Brain pericyte (primary cell): ENCODE results near the gene ARMH2.

ENCODE experiments used
- DNase-seq: peaks from one replicate; pipeline ENCODE4 v3.0.0-alpha.2; 2012; ENCODE audit warnings: low read depth, low spot score

The ARMH2 gene

DNA sequence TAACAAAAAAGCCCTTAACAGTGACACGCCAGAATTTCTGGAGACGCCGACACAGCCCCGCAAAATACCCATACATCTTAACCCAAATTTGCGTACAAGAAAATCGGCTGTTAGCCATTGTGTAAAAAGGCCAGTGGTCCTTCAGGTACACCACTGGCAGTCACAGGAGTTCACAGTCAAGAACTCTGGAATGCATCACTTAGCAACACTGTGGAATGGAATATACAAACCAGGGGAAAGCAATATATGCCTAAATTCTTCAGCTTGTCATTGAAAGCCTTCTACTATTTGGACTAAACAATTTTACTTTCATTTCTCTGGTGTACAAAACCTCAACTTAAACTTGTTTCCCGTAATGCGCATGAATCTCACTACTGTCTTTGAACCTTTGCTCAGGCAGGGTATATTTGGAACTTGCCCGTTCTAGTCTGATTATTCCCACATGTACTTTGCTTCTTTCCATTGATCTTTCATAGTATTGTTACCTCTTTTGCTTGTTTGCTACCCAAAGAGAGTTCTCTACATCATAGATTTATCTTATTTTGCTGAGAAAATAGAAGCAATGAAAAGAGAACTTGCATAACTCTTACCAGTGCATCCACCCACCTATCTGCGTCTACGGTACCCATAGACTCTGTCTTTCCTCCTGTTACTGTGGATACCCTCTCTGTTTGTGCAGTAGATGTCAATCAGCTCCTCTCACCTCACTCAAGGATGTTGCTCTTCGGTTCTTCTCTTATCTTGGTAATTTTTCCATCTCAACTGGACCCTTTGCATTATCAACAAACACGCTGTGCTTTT is at the start of gene ARMH2:
TSS of gene ARMH2 (minus strand) at position 178 of the 801 bp plus-strand sequence. CDS start at position 118, 60 bp downstream.
- DNase-seq = no peak

DNA sequence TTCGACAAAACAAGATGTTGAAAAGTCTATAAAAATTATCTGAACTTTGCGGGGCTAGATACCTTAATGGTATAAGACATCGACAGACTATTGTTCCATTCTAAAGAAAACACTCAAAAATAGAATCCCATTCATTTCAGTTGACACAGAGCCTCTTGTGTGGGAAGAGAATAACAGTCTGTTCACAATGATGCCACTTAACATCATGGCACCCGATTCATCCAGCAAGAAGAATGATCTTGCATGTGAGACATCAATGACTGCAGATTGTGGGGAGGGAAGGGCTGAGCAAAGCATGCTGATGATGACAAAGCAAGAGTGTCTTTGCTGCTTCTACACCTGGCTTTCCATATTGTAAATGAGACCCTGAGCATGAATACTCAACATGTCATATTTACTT is 49.7 kb upstream of the ARMH2 start:
- DNase-seq = no peak

DNA sequence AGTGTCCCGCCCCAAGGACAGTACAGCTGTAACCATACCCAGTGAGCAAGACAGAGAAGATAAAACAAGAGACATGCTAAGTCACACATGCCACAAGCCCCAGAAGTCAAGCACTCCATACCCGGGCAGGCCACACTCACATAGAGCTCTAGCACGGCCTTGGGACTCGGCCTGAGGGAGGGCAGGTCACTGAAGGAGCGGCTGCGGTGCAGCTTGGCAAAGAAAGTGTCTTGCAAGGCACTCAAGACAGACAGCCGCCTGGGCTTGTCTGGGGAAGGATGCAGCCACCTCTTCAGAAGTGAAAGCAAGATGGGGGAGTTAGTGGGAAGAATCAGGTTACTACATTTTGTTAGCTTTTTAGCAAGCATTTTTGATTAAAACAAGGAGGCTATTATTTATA is 48.7 kb upstream of the ARMH2 start:
- no peak for DNase-seq

DNA sequence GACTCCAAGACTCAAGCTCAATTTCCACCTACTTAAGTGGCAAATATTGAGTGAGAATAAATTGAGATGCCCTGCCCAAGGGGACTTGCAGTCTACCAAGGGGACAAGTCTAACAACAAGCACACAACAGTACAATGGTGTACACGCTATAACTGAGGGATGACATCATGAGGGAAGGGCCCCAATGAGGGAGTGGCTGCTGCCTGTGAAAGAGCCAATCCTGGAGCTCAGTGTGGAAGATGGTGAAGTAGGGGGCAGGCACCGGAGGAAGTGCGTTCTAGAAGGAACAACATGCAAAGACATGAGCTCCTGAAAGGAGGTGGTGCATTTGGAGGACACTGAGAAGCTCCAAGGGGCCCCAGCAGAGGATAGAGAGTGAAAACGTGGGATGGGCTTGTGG is 46.9 kb upstream of the ARMH2 start:
- DNase-seq = no peak

DNA sequence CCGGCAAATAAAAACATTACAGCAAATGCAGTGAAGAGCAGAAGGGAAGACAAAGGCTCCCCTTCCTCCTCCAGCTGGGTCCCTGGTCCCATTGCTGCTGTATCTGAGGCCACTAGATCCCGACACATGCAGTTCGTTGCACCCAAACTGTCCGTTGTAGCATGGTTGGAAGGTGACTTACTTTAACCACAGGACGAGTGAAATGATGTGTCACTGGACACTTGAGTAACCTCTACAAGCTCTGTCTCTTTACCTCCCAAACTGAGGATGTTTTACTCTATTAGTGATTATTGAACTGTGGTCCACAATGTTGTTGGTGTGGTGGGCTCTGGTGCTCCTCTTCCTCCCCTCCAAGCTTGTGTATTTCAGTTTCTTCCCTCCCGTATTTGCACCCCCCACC is 46.2 kb upstream of the ARMH2 start:
- DNase-seq = no peak

DNA sequence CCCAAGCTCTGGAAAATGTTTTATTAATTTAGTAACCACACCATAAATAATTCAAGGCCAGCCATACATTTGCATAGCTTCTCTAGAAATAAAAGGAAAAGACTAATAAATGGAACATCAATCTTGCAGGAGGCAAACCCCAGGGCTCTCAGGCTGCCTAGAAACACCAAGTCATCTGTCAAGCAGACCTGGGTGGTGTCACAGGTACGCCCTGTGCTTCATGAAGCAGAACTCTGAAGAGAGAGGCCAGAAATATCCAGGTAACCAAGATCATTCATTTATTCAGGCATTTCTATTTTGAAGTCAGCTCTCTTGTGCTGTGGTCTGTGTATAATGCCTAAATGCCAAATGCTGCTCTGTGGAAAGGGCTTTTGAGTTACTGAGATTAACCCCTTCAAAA is 45.3 kb upstream of the ARMH2 start:
- DNase-seq = no peak

DNA sequence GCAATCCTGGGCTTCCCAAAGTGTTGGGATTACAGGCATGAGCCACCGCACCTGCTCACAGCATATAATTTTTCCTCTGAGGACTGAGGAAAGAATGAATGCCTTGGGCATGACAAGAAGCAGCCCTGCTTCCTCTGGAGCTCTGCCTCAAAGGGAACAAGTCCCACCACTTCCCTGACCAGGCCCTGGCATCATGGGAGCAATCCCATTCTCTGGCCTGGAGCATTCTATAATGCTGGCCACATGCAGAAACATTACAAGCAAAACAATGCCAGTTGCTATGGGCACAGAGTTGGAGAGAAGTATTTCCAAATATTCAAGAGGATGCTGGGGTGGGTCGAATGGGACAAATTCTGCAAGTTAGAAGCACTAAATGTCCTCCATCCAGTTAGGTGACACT is 41.5 kb upstream of the ARMH2 start:
- no peak for DNase-seq

DNA sequence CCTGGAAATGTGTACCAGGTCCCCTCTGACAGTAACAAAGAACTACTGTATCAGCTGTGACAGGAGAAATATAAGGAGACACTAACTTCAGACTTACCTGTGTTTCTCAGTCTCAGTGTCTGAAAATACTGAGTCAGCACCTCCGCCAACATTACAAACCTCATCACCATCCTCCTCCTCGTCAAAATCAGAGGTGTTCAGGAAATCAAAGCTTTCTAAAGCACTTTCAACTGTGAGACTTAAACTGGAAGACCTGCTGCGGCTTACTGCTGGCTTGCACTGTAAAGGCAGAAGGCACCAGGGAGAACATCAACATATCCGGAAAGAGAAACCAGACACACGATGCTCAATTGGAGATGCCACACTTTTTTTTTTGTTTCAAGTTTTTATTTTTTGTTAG is 40.3 kb upstream of the ARMH2 start:
- DNase-seq = no peak

DNA sequence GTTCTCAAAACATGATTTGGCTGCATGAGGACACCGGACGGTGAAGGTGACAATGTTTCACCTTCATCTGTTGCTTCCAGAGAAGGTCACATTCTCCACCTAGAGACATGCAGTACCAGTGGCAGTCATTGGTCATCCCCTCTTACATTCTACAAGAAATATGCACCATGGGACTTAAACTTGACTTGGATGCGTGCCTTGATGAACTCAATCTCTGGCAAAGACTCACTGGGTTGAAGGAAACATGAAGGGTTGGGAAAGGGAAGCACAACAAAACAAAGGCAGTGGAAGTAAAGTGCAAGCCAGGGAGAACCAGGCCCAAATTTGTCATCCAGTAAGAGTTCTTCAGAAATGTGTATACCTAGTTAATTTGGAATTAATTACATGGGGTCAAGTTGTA is 39.4 kb upstream of the ARMH2 start:
- no peak for DNase-seq

DNA sequence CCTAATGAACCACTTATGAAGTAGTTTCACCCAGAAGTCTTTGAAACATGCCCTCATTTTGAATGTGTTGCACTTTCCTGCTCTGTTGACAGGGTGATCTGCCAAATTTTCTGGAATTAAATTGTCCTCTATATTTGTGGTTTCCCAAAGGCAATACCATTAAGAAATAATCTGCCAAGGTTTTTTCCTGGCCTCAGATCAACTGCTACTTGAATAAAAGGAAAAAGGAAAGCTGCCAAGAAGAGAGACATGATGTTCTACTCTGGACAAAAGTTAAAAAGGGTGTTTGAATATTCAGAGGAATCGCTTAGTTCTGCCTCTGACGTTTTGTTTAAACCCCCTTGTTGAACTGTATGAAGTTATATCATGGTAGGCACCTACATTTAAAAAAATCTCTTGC is 37.4 kb upstream of the ARMH2 start:
- no peak for DNase-seq

DNA sequence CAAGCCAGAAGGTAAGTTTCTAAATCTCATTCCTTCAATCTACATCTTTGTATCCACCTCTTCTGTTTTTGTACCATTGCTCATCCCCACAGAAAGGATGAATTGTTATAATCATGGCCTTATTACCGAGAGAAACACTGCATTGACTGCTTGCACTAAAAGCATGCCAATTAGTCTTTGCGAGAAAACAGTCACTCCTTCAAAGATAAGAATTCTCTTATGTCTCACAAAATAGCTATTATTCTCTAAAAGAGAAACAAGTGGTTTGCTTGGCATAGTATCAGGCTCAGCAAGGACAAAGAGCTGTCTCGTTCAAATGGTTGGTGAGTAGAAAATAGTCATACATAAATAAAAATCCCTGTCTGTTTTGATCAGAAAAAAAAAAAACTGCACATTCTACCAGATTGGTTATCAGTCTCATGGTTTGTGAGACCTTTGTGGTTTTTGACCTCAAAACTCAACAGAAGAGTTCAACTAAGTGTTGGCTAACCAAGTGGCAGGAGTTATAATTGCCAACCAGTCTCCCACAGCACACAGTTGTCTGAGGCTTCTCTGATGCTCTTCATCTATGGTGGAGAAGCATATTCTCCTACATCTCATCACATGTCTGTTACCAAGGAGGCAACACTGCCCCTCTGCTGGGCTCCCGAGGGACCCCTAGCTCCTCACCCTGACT is 35.1 kb upstream of the ARMH2 start:
- no peak for DNase-seq

DNA sequence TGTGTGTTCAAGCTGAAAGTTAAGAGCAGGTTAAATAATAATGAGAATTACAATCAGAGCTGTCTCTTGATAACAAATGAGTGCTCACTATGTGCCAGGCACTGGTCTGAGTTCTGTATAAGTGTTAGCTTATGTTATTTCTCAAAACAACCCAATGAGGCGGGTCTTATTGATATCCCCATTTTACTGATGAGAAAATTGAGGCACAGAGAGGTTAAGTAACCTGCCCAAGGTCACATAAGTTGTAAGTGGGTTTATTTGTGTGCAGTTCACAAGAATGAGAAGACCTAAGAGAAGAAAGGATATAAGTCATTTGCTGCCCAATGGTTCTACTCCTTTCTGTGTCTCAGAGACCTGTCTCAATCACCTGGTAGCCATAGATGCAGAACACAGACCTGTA is 34.1 kb upstream of the ARMH2 start:
- DNase-seq = no peak

DNA sequence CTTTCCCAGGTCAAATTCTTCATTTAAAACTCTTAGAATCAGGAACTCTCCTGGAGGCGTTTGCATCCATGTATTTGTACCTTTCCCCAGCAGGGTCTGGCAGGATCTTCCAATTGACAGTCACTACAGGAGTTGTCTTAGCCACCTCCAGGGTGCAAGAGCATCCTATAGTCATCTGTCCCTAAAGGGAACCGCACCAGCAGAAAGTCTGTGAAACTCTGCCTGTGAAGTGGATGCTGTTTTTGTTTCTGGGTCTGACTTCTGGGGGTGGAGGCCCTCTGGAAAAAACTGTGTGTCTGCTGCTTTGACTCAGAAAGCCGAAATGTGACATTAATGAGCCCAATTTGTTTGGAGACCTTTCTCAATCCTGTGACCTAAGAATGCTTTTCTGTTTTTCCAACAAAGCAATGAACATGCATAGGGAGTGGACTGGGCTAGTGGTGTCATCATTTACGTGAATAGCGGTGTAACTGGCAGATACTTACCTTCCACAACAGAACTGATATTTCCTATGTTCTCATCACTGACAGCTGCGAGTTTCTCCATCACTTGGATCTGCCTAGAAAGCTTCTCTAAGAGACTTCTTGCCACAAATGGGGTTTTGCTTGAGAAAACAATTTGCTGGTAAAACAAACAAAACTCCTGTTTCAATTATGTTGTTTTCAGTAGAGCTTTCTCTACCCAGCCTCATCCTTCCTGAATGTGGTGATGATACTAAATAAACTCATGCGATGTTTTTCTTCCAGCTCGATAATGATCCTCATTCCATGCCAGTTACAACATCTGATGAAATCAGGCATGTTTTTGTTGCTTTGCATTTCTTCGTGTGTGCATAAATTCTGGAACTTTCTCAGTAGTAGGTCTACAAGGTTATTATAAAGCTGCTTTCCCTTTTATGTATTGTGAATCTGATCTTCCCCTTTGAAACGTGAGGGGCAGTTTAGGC is 33.3 kb upstream of the ARMH2 start:
- DNase-seq = peak; percentile 94

DNA sequence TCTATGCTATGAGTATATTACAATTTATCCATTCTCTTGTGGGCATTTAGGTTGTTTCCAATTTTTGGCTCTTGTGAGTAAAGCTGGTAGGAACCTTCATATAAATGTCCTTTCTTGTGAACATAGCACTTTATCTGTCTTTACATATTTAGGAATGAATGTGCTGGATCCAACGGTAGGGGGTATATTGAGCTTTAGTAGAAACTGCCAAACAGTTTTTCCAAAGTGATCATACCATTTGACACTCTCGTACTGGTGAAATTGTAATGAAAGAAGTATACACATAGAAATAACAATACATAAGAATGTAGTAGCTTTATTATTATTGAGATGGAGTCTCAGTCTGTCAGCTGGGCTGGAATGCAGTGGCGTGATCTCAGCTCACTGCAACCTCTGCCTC is 30.9 kb upstream of the ARMH2 start:
- DNase-seq = no peak

DNA sequence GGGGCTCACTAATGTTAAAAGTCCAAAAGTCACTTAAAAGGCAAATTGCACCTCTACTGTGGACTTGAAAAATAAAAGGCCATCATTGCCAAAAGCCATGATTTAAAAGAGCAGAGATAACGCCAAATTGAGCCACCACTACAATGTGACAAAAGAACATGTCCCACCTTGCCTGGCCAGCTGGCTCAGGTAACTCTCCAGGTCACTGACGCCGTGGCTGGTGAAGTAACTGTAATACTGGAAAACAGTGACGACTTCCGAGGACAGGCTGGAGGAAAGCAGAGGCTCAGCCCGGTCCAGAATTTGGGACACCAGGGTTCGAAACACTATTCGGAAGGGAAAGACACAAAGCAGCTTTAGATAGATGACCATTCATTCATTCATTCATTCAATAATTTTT is 29.3 kb upstream of the ARMH2 start:
- DNase-seq = no peak

DNA sequence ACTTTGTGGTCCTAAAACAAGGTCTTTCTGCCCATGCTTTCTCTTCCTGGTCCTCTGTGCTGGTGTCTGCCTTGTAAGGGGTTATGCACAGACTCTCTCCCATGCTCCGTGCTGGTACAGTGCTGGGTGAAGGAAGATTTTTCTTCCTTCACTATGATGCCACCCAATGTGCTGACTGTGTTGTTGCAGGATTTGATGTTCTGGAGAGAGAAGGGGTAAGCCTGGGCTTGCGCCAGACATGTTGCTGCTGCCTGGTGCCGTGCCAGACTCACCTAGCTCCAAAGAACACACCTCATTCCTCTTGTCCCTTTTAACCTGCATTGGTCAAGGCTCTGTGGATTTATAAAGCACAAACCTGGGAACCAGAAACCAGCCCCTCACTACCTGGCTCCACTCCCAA is 28.4 kb upstream of the ARMH2 start:
- no peak for DNase-seq

DNA sequence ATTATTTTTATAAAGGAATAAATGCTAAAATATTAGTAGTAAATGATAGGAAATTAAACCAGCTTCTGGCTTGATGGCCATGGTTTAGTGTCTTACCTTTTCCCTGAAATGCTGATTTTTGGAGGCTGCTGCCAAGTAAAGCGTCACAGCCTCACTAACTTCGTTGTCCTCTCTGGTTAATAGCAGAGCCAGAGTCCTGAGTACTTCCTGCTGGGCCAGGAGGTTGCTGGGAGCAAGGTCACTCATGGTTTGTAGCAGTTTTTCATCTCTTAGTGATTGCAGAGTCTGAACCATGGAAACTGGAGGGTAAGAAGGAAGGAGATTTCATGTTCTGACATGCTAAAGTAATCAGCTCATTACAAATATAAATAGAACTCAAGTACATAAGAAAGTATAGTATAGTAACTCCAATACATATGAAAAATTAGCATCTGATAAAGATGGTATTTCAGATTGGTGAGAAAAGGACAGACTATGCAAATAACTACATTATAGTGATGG is 26.5 kb upstream of the ARMH2 start:
- DNase-seq = no peak

DNA sequence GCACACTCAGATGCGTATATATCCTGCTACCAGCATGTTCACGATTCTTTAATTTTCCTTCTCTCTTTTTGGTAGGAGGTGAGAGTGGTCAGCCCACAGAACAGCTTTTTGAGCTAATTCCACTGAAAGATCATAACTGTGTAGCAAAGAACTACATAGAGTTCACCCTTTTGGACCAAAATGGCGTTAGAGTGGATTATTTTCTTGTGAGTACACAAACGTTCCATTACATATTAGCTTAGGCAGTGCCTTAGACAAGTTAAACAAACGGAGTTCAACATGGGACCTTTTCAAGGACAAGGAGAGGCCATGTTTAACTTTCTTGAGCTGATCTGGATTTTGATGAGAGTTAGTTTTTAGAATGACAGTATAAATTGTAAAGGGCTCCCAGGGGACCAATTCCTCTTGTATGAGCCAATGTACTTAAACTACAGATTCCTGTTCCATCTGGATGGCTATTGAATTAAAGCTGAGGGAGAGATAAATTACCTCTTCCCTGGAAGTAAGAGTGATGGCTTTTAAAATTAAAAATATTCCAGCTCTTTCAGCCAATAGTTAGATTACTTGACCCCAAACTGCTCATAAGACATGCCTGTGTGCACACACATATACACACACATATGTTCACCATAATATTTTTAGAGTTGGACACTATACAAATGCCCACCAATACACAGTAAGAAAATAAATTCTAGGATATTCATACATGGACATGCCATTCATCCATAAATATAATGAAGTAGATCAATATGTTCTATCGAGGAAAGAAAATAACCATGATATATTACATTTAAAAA is 25.6 kb upstream of the ARMH2 start:
- DNase-seq = no peak

DNA sequence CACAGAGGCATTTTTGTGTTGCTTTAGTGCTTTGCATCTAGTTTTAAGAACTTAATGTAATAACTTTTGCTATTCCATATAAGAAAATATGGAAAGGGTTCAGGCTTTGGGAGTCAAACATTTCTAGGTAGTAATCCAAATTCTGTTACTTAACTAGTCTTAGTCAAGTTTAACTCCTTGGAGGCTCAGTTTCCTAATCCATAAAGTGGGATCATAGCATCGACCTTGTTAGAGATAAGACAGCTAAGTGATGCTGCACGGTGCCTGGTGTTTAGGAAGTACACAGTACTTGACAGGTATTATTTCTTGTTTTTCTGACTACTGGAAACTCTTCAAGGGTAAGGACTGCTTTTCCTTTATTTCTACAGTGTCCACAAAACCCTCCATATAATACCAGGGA is 24.5 kb upstream of the ARMH2 start:
- no peak for DNase-seq

DNA sequence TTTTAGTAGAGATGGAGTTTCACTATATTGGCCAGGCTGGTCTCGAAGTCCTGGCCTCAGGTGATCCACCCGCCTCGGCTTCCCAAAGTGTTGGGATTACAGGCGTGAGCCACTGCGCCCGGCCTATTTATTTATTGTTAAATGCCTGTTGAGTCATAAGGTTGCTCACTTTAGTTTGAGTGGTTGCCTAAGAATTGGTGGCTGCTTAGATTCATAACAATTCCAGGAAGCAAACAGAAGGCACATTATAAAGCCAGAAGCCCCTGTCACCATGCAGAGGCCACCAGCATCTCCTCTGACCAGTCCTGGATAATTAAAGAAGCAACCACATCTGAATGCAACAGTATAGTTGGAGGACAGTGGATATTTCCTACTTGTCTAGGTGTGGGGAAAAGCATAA is 24.0 kb upstream of the ARMH2 start:
- DNase-seq = no peak

DNA sequence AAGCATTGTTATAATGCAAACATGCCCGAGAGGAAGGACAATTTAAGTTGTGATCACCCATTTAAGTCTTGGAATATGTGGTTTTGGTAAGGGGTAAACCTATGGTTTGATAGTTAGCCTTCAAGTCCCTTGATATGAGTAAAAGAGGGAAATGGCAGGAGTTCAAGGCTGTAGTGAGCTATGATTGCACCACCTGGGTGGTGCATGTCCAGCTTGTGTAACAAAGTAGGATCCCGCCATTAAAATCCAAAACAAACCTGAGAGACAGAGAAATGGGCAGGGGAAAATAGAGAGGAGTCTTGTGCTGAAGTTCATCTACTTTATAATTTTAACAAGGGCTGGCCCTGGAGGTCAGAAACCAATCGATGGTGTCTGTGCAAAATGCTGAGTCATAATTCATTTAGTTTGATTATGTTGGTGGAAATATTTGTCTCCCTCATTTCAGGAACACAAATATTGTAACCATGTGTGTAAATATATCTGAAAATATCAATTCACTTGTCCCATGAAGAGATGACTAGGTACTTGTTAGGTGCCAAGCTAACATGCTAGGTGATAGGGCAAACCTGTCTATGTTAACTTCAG is 23.2 kb upstream of the ARMH2 start:
- no peak for DNase-seq
